ENCODE data around the gene FCHO1. TPM values are rescaled to one million over a fixed set of nuclear protein-coding genes. Genes with fewer than 3 reads are reported as not detected.

The FCHO1 gene
- total and polyA plus RNA-seq, 2 experiments from 2014 or later = 18.5 to 42.3 TPM

GRCh38 chr19:17811103-17811502 lies 59.8 kb downstream of the FCHO1 start:
- Histone ChIP-seq H3F3A (replicated peaks; ENCODE audit: low read depth) (no peaks in the 10 kb centered on the region), H4K20me1 (replicated peaks; ENCODE audit: insufficient read depth) (no peaks in the 10 kb centered on the region), H2AFZ (no peak overlapping the region), H3K79me2 (replicated peaks; ENCODE audit: insufficient read depth) (no peaks in the 10 kb centered on the region), H3K4me1 (ENCODE audit: insufficient read depth) (no peaks in the 10 kb centered on the region), H3K27me3 (ENCODE audit: insufficient read depth) (no peaks in the 10 kb centered on the region), H3K27ac (ENCODE audit: low read depth) (no peak overlapping the region), H3K4me3 (no peak overlapping the region), H3K36me3 (ENCODE audit: insufficient read depth) (no peaks in the 10 kb centered on the region), H3K4me2 (no peak overlapping the region), H3K9me2 (ENCODE audit: insufficient read depth) (no peaks in the 10 kb centered on the region)
- Mint-ChIP-seq H3K4me1 (no peaks in the 10 kb centered on the region), H3K27me3 (ENCODE audit: insufficient read depth, low read depth, poor library complexity) (peaks cover 2% of the 10 kb centered on the region), H3K4me3 (no peak overlapping the region), H3K36me3 (ENCODE audit: low read depth) (no peaks in the 10 kb centered on the region), H3K9me3 (no peaks in the 10 kb centered on the region), H3K27ac (no peak overlapping the region)
- ATAC-seq = no peak
- DNase-seq (ENCODE audit: low spot score) = no peak
- TF ChIP-seq EZH2phosphoT487 (IDR thresholded peaks at IDR 0.05; ENCODE audit: unreplicated experiment) (no peak), POLR2AphosphoS5 (IDR thresholded peaks at IDR 0.05; ENCODE audit: low read depth) (no peak), ZNF331 (CRISPR knock-in tag; IDR thresholded peaks at IDR 0.05; ENCODE audit: low read depth) (no peak), ETS1 (IDR thresholded peaks at IDR 0.05) (no peak), JUNB (IDR thresholded peaks at IDR 0.05; ENCODE audit: unreplicated experiment) (no peak), REST (IDR thresholded peaks at IDR 0.05; ENCODE audit: unreplicated experiment) (no peak), ZNF462 (CRISPR knock-in tag; IDR thresholded peaks at IDR 0.05) (no peak), CTCF (conservative IDR thresholded peaks at IDR 0.05; ENCODE audit: low read depth in 2 of 2) (no peak), CREB1 (CRISPR knock-in tag; IDR thresholded peaks at IDR 0.05; ENCODE audit: low read depth) (no peak), STAT1 (IDR thresholded peaks at IDR 0.05; ENCODE audit: unreplicated experiment) (no peak), NANOG (IDR thresholded peaks at IDR 0.05; ENCODE audit: borderline replicate concordance) (no peak), ZNF114 (CRISPR knock-in tag; IDR thresholded peaks at IDR 0.05) (no peak), EZH2 (IDR thresholded peaks at IDR 0.05; ENCODE audit: low read depth, unreplicated experiment) (no peak)

Data from GM23338 (cell line).